ENCODE data around the gene GRAMD4.

The GRAMD4 gene

GRCh38 chr22:46593211-46593681, 26.9 kb upstream of the GRAMD4 start:
- no peak for DNase-seq (ENCODE audit: low spot score)
- no peak overlapping the region for H3K27ac ChIP-seq
- TF ChIP-seq CTCF (conservative IDR thresholded peaks at IDR 0.05; ENCODE audit: low read depth) = no peak
- POLR2A ChIA-PET (ENCODE audit: low non-redundant PET) = no interaction called here
- CTCF ChIA-PET = no interaction called here

GRCh38 chr22:46593996-46594946, 25.9 kb upstream of the GRAMD4 start:
- no peak for TF ChIP-seq CTCF (conservative IDR thresholded peaks at IDR 0.05; ENCODE audit: low read depth)
- CTCF ChIA-PET = no interaction called here
- DNase-seq (ENCODE audit: low spot score) = no peak
- H3K27ac ChIP-seq = no peak overlapping the region
- POLR2A ChIA-PET (ENCODE audit: low non-redundant PET) = no interaction called here

GRCh38 chr22:46594947-46595298, 25.3 kb upstream of the GRAMD4 start:
- POLR2A ChIA-PET (ENCODE audit: low non-redundant PET) = no interaction called here
- DNase-seq (ENCODE audit: low spot score) = no peak
- TF ChIP-seq CTCF (conservative IDR thresholded peaks at IDR 0.05; ENCODE audit: low read depth) = no peak
- H3K27ac ChIP-seq = no peak overlapping the region
- CTCF ChIA-PET = no interaction called here

- H3K27ac ChIP-seq = no peak overlapping the region
- CTCF ChIA-PET = no interaction called here
- POLR2A ChIA-PET (ENCODE audit: low non-redundant PET) = no interaction called here
Observed at GRCh38 chr22:46595545-46595944, 24.6 kb upstream of the GRAMD4 start.

GRCh38 chr22:46596032-46596441, 24.1 kb upstream of the GRAMD4 start:
- TF ChIP-seq CTCF (conservative IDR thresholded peaks at IDR 0.05; ENCODE audit: low read depth) = no peak
- POLR2A ChIA-PET (ENCODE audit: low non-redundant PET) = no interaction called here
- DNase-seq (ENCODE audit: low spot score) = no peak
- no peak overlapping the region for H3K27ac ChIP-seq
- CTCF ChIA-PET = interaction anchor here (1.6 kb wide), 1 partner anchor 33 kb away, joined by 5 read pairs; no protein-coding TSS in a partner anchor

More at GRCh38 chr22:46595545-46595944, 24.6 kb upstream of the GRAMD4 start:
- TF ChIP-seq CTCF (conservative IDR thresholded peaks at IDR 0.05; ENCODE audit: low read depth) = no peak
- no peak for DNase-seq (ENCODE audit: low spot score)

- ChIA-PET CTCF (interaction anchor here (0.6 to 1.6 kb wide), 5 partner anchors 8 to 111 kb away, joined by 3 to 5 read pairs (median 4); no protein-coding TSS in a partner anchor), POLR2A (ENCODE audit: low non-redundant PET) (no interaction called here)
- no peak for TF ChIP-seq CTCF (conservative IDR thresholded peaks at IDR 0.05; ENCODE audit: low read depth)
- no peak overlapping the region for H3K27ac ChIP-seq
- peak; percentile 74 for DNase-seq (ENCODE audit: low spot score)
Observed at GRCh38 chr22:46596819-46597218, 23.4 kb upstream of the GRAMD4 start.

All from RWPE1 (cell line).